HEK293 (cell line): ENCODE data around the gene COL13A1.

ENCODE experiments used
- CTCF ChIP-seq: fragments of 450-650 bp; formaldehyde crosslinking; IDR thresholded peaks from 2 replicates; pipeline ENCODE4 v1.5.1; 2016; ENCODE audit warnings: missing biosample characterization, missing genetic modification characterization
- PRDM2 ChIP-seq: fragments of 450-650 bp; formaldehyde crosslinking; IDR thresholded peaks from 2 replicates; pipeline ENCODE4 v1.5.1; 2016; ENCODE audit warnings: missing biosample characterization, missing genetic modification characterization, borderline replicate concordance
- REST ChIP-seq: fragments of 450-650 bp; formaldehyde crosslinking; IDR thresholded peaks from 2 replicates; pipeline ENCODE4 v1.5.1; 2016; ENCODE audit warnings: missing biosample characterization, missing genetic modification characterization
- YY1 ChIP-seq: fragments of 450-650 bp; formaldehyde crosslinking; IDR thresholded peaks from 2 replicates; pipeline ENCODE4 v1.5.1; 2018; ENCODE audit warnings: missing biosample characterization, missing genetic modification characterization
- ZNF239 ChIP-seq: fragments of 450-650 bp; formaldehyde crosslinking; IDR thresholded peaks from 2 replicates; pipeline ENCODE4 v1.5.1; 2016; ENCODE audit warnings: missing biosample characterization, missing genetic modification characterization
- ZNF26 ChIP-seq: fragments of 450-650 bp; formaldehyde crosslinking; IDR thresholded peaks from 2 replicates; pipeline ENCODE4 v1.5.1; 2016; ENCODE audit warnings: missing biosample characterization, missing genetic modification characterization
- ZNF514 ChIP-seq: fragments of 450-650 bp; formaldehyde crosslinking; IDR thresholded peaks from 2 replicates; pipeline ENCODE4 v1.5.1; 2016; ENCODE audit warnings: missing biosample characterization, missing genetic modification characterization
- ZNF639 ChIP-seq: fragments of 450-650 bp; formaldehyde crosslinking; IDR thresholded peaks from 2 replicates; pipeline ENCODE4 v1.5.1; 2016; ENCODE audit warnings: missing biosample characterization, missing genetic modification characterization
- ZNF785 ChIP-seq: fragments of 450-650 bp; formaldehyde crosslinking; IDR thresholded peaks from 2 replicates; pipeline ENCODE4 v1.5.1; 2016; ENCODE audit warnings: missing biosample characterization, missing genetic modification characterization
- ZSCAN5A ChIP-seq: fragments of 450-650 bp; formaldehyde crosslinking; IDR thresholded peaks from 2 replicates; pipeline ENCODE4 v1.5.1; 2016; ENCODE audit warnings: missing biosample characterization, missing genetic modification characterization

GRCh38 chr10:69879634-69880257 is 78.0 kb downstream of the COL13A1 start:
- no peak for TF ChIP-seq PRDM2 (tag by site-specific recombination)
- TF ChIP-seq ZNF514 (tag by site-specific recombination), result no peak
- no peak for TF ChIP-seq CTCF
- TF ChIP-seq ZNF26 (tag by site-specific recombination), result no peak
- TF ChIP-seq ZSCAN5A, result no peak
- TF ChIP-seq ZNF239 (tag by site-specific recombination), result no peak
- TF ChIP-seq ZNF639, result no peak
- no peak for TF ChIP-seq ZNF785 (tag by site-specific recombination)
- no peak for TF ChIP-seq YY1 (tag by site-specific recombination)
- no peak for TF ChIP-seq REST (tag by site-specific recombination)
